Activated naive CD4-positive, alpha-beta T cell treated with anti-CD3 and anti-CD28 coated beads, Interleukin-2, amount 50 U/mL, for 16 hours (primary cell): ENCODE data around the gene SF3B1.
"Not testable (repeated sequence)": the region's sequence is repeated elsewhere in the genome, so short reads cannot be mapped to it uniquely, and the experiment has no call there.

Source experiments
- DNase-seq: peaks from one replicate; pipeline ENCODE4 v3.0.0-alpha.2; 2020

SF3B1 gene

DNA sequence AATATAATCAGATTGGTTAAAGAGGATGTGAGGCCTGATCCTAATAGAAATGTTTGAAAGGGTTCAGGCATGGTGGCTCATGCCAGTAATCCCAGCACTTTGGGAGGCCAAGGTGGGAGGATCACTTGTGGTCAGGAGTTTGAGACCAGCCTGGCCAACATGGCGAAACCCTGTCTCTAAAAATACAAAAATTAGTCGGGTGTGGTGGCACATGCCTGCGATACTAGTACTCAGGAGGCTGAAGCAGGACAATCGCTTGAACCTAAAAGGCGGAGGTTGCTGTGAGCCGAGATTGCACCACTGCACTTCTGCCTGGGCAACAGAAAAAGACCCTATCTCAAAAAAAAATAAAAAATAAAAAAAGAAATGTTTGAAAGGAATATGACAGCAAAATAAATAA lies 2.3 kb downstream of the SF3B1 start:
- DNase-seq, result not testable (repeated sequence)

GRCh38 chr2:197431858-197432257 lies 3.0 kb downstream of the SF3B1 start:
- DNase-seq, result no peak

DNA sequence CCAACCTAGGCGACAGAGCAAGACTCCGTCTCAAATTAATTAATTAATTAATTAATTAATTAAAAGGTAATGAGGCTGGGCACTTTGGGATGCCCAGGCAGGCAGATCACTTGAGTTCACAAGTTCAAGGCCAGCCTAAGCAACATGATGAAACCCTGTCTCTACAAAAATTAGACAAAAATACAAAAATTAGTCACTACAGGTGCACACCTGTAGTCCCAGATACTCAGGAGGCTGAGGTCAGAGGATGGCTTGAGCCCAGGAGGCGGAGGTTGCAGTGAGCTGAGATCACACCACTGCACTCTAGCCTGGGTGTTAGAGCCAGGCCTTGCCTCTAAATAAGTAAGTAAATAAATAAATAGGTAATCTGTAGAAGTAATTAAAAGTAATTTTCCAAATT lies 6.8 kb downstream of the SF3B1 start:
- no peak for DNase-seq

DNA sequence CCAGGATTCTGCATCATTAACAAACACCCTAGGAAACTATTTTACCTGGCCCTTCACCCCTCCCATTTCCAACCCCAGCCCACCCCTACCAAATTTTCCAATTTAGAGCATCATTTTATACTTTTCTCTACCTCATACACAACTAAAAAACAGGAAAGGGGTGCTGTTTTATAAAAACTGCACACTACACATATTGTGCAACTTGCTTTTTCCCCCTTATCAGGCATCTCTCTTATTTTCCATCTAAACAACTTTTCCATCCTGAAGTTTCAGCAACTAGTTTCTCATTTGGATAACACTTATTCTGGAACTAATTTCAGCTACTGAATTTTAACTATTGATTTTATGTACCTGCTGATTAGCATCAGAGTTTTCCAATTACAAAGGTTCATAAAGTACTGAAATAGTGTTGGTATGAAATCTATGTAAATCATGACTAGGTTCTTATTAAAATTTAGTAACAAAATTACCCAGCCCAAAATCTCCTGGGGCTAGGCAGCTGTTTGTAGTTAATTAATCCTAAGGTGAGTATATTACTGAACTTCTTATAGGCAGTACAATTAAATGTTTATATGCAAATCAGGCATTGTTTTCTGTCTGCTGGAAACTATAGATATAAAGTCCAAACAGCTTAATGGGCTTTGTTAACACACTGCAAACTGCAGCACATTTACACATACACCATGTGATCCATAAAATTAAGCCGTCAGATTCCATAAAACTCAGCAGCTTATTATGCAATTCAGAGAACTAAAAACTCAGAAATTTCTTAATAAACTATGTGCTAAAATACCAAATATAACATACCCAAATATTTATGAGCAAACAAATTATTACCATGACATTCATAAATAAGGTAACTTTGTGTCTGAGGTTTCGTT lies 7.9 kb downstream of the SF3B1 start:
- no peak for DNase-seq

GRCh38 chr2:197425550-197425949 lies 9.3 kb downstream of the SF3B1 start:
- no peak for DNase-seq

- no peak for DNase-seq
Observed at GRCh38 chr2:197423307-197423706, 11.5 kb downstream of the SF3B1 start.

- no peak for DNase-seq
Observed at GRCh38 chr2:197419438-197419837, 15.4 kb downstream of the SF3B1 start.

DNA sequence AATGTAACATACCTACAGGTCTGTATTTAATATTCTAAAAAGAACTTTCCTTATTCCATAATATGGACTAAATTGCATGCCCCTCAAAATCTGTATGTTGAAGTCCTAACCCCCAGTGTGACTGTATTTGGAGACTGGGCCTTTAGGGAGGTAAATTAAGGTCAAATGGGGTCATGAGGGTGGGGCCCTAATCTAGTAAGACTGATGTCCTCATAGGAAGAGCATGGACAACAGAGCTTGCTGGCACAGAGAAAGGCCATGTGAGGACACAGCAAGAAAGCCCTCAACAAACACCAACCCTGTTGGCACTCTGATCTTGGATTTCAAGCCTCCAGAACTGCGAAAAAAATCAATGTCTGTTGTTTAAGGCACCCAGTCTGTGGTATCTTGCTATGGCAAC lies 18.6 kb downstream of the SF3B1 start:
- no peak for DNase-seq

DNA sequence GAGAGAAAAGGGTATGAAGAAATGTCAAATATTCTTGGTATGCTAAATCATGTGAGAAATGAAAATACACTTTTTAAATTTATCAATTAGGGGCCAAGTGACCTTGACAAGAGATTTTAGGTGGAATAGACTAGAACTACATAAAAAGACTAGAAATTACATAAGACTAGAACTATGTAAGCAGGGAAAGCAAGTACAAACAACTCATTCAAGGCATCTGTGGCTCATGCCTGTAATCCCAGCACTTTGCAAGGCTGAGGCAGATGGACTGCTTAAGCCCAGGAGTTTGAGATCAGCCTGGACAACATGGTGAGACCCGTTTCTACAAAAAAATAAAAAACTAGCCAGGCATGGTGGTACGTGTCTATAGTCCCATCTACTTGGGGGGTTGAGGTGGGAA lies 20.3 kb downstream of the SF3B1 start:
- no peak for DNase-seq

DNA sequence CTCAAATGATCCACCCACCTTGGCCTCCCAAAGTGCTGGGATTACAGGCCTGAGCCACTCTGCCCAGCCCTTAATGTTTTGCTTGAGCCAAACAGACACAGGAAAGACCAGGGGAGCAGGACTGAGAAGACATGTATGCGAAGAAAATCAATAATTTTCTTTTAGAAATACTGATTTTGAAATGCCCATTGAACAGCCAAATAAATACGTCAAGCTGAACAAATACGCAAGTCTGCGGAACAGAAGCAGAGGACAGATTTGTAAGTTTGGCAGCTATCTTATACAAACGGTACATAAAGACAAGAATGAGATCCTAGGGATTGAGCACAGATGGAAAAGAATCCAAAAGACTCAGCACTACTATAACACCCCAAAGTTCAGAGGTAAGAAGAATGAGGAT lies 20.8 kb downstream of the SF3B1 start:
- DNase-seq, result no peak

DNA sequence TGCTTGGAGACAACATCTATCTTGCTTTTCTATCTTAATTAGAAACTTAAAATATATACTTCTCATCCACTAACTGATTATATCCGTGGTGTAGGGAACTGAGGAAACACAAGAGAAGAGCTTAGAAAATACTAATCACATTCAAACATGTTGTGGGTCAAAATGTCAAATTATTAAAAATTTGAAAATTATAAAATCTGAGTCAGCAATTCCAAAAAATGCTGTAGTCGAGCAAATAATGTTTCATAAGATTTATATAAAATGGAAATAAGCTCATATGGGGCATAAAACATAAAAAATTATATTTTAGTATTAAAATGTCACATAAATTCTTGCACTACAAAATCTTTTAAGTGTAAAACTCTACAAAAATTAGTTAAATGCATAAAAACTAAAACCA lies 29.2 kb downstream of the SF3B1 start:
- DNase-seq, result no peak

DNA sequence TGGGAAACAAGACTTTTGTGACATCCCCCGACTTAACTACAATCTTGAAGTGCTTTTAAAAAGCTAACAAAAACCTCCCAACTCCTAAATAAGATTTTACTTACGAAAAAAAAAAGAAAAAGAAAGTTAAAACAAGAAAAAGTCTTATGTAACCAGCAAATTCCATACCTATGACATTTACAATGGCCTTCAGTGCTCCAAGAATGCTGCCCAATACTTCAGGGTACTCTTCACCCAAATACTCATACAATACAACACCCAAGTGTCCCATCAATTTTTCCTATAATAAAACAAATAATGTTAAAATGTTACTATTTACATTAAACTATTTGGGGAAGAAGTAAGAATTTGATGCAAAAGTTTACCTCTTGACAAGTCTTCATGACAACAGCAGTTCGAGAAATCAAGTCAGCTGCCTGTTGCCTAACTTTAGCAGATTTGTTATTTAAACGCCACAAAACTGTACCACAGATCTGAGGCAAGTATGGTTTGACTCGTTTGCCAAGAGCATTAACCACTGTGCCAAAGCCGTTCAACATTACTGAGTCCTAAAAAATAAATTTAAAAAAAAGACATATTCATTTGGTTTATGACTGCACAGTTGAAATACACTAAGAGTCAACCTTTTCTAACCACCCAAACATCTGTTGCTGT lies 34.8 kb downstream of the SF3B1 start:
- no peak for DNase-seq

DNA sequence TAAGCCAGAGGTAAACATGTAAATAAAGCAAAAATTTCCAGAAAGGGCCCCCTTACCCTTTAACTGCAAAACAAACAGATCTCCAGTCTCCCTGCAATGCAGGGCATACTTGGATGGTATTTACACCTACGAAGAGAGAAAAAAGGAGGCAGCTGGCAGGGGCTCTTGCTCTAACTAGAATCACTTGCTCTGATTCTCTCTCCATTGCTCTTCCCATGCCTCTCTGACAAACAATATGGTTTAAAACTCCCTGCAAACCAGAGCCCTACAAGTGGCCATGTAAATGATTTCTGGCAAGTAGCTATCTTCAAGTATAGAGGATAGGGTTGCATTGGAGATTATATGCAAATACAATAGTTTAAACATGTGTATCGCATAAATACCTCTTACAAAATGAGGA lies 35.9 kb downstream of the SF3B1 start:
- no peak for DNase-seq

DNA sequence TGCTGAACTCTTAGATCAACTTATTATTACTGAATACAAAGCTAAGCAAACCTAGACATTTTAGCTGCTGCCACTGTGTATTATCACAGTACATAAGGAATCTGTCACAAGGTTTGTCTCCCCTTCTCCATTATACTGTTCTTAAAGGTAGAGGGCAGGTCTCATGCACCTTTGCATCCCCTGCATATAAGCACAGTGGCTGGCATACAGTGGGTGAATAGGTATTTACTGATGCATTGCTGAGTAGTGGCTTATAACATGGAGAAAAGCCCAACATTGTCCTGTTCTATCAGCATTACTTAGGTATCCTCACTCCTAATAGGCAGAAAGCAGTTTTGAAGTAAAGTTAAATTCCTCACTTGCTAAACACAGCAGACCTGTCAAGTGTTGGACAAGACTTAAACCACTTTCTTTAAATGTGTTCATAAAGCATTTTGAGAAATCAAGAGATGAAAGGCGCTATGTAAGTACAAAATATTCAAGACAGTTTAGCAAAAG lies 43.6 kb downstream of the SF3B1 start:
- DNase-seq, result no peak

DNA sequence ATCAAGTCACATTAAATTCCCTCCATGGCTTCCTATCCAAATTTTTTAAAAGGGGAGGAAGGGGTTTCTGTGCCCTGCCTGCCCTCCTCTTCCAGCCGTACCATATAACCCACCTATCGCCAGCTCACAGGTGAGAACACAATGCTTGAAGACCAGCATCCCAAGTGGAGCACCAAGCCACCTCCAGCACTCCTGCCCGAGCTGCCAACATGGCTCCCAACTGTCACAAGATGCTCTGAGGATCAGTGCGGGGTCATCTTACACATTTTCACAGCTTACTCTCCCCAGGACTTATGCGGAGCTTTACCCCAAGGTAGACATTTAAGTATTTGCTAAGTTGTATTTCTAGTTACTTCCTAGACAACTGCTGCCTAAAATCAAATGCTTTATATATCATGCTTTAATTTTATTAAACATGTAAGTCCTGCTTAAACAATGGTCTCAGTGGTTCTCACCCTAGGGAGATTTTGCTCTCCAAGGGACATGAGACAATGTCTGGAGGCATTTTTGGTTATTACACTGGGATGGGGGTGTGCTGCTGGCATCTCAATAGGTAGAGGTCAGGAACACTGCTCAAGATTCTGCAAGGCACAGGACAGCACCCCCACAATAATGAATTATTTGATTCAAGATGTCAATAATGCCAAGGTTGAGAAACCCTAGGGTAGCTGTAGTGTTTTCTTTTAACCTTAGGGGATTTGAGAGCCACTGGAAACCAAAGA lies 45.8 kb downstream of the SF3B1 start:
- no peak for DNase-seq

DNA sequence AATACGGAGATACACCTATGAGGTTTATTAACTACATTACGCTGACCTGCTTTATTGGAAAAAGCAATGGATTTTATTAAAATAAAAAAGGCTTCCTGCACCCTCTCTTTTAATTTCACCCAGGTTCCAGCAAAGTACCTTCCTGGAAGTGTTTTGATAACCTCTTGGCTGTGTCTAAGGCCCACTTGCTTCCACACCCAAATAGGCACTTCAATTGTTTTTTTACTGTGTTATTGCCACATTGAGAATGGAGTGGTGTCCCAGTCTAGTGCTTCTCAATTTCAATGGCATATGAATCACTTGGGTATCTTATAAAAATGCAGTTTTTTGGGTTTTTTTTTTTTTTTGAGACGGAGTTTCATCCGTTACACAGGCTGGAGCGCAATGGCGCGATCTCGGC lies 47.6 kb downstream of the SF3B1 start:
- DNase-seq, result no peak

GRCh38 chr2:197386242-197386641 lies 48.6 kb downstream of the SF3B1 start:
- DNase-seq, result no peak

- no peak for DNase-seq
Observed at GRCh38 chr2:197383825-197384224, 51.0 kb downstream of the SF3B1 start.

DNA sequence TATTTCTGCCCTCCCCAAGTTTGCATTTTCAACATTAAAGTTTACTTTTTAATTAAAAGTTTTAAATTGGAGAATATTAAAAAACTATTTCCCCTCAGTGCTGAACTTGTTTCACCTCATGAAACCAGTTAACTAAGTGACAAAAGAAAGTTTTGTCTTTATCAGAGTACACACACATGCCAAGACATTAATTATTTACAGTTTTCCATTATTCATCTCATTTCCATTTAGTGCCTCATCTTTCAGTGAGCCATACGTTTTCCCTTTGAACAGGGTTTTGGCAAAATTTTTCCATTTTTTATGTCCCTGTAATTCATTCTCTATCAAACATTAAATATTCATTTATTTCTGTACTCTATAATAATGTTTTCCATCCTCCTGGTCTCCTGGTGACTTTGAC lies 53.2 kb downstream of the SF3B1 start:
- no peak for DNase-seq

DNA sequence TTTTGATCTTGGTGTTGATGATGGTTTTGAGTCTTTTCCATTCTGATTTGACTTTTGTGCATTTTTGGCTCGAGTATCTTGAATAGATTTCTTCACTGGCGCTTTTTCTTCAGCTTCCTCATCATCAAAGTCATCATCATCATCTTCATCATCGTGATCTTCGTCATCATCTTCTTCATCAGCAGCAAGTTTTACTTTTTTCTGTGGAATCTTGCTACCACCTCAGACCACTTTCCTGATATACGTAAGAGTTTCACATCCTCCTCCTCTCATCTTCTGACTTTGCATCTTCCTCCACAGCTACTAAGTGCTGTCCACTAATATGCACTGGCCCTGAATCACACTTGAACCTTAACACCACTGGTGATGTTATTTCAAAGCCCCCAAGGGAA lies 54.9 kb downstream of the SF3B1 start:
- DNase-seq, result not testable (repeated sequence)

- DNase-seq, result not testable (repeated sequence)
Observed at GRCh38 chr2:197379308-197379917, 55.4 kb downstream of the SF3B1 start.

- peak; percentile 60 for DNase-seq
Observed at GRCh38 chr2:197378494-197379307, 56.1 kb downstream of the SF3B1 start.
